Fibroblast of lung (primary cell): Measurements from ENCODE around the gene CDH4.

Experiments
- EZH2 ChIP-seq: IDR thresholded peaks from 2 replicates; pipeline ENCODE4 v1.5.1; 2012; ENCODE audit warnings: low read length, control low read depth, mild to moderate bottlenecking; ENCODE audit errors: missing control alignments
- TF ChIP-seq, protein P1 (sequence below), 2 donors: IDR thresholded peaks in 1 of 2; conservative IDR thresholded peaks in 1 of 2; 1 replicate in 1 of 2; 2 replicates in 1 of 2; pipeline ENCODE4 v1.5.1; 2011 to 2012; ENCODE audit warnings: low read length in 2 of 2, control low read depth in 1 of 2, inconsistent platforms in 1 of 2, low read depth in 1 of 2, mild to moderate bottlenecking in 1 of 2

DNA sequence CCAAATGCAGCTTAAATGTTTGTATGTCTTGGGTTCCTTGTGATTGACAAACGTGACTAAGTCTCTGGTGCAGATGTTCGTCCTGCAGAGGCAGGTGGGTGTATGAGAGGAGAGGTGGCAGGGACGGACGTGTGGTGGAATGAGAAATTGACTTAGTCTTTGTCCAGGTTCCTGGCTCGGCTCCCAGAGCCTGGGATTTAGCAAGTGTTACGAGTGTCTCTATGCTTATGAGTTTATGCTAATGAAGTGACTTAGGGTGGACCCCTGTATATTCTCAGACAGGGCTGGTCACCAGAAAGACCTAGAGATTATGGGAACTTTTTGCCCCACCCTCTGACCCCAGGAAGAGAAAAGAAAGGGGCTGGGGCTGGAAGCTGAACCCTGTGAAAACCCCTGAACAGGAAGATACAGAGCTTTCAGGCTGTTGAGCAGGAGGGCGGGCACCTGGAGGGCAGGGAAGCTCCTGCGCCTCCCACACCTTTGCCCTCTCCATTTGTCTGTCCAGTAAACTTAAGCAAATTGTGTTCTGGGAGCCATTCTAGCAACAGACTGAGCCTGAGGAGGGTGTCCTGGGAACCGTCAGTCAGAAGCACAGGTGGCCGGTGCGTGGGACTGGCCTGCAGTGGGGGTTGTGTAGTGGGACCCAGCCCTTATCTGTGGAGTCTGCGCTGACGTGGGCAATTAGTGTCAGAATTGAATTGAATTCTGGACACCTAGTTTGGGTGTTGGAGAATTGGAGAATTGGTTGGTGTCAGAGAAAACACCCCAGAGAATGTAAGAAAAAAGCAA, 362.1 kb downstream of the CDH4 start:
- TF ChIP-seq, protein P1, sequence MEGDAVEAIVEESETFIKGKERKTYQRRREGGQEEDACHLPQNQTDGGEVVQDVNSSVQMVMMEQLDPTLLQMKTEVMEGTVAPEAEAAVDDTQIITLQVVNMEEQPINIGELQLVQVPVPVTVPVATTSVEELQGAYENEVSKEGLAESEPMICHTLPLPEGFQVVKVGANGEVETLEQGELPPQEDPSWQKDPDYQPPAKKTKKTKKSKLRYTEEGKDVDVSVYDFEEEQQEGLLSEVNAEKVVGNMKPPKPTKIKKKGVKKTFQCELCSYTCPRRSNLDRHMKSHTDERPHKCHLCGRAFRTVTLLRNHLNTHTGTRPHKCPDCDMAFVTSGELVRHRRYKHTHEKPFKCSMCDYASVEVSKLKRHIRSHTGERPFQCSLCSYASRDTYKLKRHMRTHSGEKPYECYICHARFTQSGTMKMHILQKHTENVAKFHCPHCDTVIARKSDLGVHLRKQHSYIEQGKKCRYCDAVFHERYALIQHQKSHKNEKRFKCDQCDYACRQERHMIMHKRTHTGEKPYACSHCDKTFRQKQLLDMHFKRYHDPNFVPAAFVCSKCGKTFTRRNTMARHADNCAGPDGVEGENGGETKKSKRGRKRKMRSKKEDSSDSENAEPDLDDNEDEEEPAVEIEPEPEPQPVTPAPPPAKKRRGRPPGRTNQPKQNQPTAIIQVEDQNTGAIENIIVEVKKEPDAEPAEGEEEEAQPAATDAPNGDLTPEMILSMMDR (conservative IDR thresholded peaks at IDR 0.05 in 1 of 2, IDR thresholded peaks at IDR 0.05 in 1 of 2; ENCODE audit: low read depth in 1 of 2, low read length in 2 of 2), result no peak
- TF ChIP-seq EZH2, result no peak
